ENCODE data around the gene ZBED4.

- TF ChIP-seq CTCF (IDR thresholded peaks at IDR 0.05; ENCODE audit: low read depth, low read length, poor library complexity, severe bottlenecking) (no peak), EZH2phosphoT487 (IDR thresholded peaks at IDR 0.05; ENCODE audit: borderline replicate concordance, low read length) (no peak)
Observed at GRCh38 chr22:49909476-49910205, 56.0 kb downstream of the ZBED4 start.
